IMR-90 (cell line): ENCODE data around the gene EIF6. TPM values are rescaled to one million over a fixed set of nuclear protein-coding genes. Genes with fewer than 3 reads are reported as not detected.
A peak's percentile ranks its signal among the peaks of the same experiment; 100 is the strongest.

ENCODE experiments used
- ATAC-seq: fragments of 200-7000 bp; cut with Tn5 transposase; 2 replicates; pipeline ENCODE4 v1.9.1; 2020; ENCODE audit warnings: low read depth, mild to moderate bottlenecking, moderate library complexity
- BruUV-seq: library from RNA; stranded (reverse); fragments of 400-500 nt; replicated peaks from 2 replicates; lab custom pipeline; 2021; lab: Mats Ljungman, UMichigan
- CTCF ChIA-PET: fragments of 300-600 bp; formaldehyde crosslinking; extraction: SDS; loops from one replicate; lab custom pipeline; 2021; ENCODE audit warnings: antibody characterized with exemption; lab: Yijun Ruan, JAX
- POLR2A ChIA-PET: fragments of 300-600 bp; sonication (Branson Sonifier 250); formaldehyde crosslinking; loops from one replicate; lab custom pipeline; 2022; ENCODE audit warnings: antibody characterized with exemption; ENCODE audit not compliant: unreplicated experiment; lab: Charles Lee
- DNase-seq: peaks from one replicate; pipeline ENCODE4 v3.0.0; 2013
- H2AFZ ChIP-seq: replicated peaks from 2 replicates; pipeline ENCODE3; 2013; ENCODE audit warnings: low read length, mild to moderate bottlenecking; ENCODE audit not compliant: poor library complexity
- H2AK5ac ChIP-seq: 2 replicates; pipeline ENCODE4 v1.6.1; 2013; ENCODE audit warnings: low read depth, low read length, inconsistent platforms
- H2AK9ac ChIP-seq: replicated peaks from 2 replicates; pipeline ENCODE3; 2013; ENCODE audit warnings: mild to moderate bottlenecking, low read depth, low read length, moderate library complexity; ENCODE audit not compliant: poor library complexity
- H2BK120ac ChIP-seq: 2 replicates; pipeline ENCODE4 v1.6.1; 2013; ENCODE audit warnings: low read depth, low read length, inconsistent platforms
- H2BK15ac ChIP-seq: 3 replicates; pipeline ENCODE4 v1.6.1; 2013; ENCODE audit warnings: low read depth, low read length, inconsistent platforms
- H2BK20ac ChIP-seq: 2 replicates; pipeline ENCODE4 v1.6.1; 2013; ENCODE audit warnings: low read depth, mild to moderate bottlenecking, inconsistent platforms, low read length, moderate library complexity
- H2BK5ac ChIP-seq: 2 replicates; pipeline ENCODE4 v1.6.1; 2013; ENCODE audit warnings: mild to moderate bottlenecking, low read depth, low read length, inconsistent platforms; ENCODE audit not compliant: poor library complexity, severe bottlenecking
- H3K14ac ChIP-seq: replicated peaks from 2 replicates; pipeline ENCODE4 v1.6.1; 2013; ENCODE audit warnings: low read depth, low read length, inconsistent platforms
- H3K18ac ChIP-seq: 2 replicates; pipeline ENCODE4 v1.6.1; 2013; ENCODE audit warnings: low read depth, low read length, control low read depth
- H3K23ac ChIP-seq: 2 replicates; pipeline ENCODE4 v1.6.1; 2013; ENCODE audit warnings: low read depth, low read length, inconsistent platforms
- H3K27ac ChIP-seq: 2 replicates; pipeline ENCODE4 v1.5.1; 2013; ENCODE audit warnings: mild to moderate bottlenecking, control low read depth, low read length; ENCODE audit not compliant: insufficient read depth
- H3K27me3 ChIP-seq: 2 replicates; pipeline ENCODE4 v1.6.1; 2013; ENCODE audit warnings: low read length; ENCODE audit not compliant: control insufficient read depth, insufficient read depth
- H3K36me3 ChIP-seq: 2 replicates; pipeline ENCODE4 v1.6.1; 2013; ENCODE audit warnings: low read length, mixed read lengths; ENCODE audit not compliant: control insufficient read depth, insufficient read depth
- H3K4ac ChIP-seq: 2 replicates; pipeline ENCODE4 v1.6.1; 2013; ENCODE audit warnings: low read depth, low read length, inconsistent platforms
- H3K4me1 ChIP-seq: 2 replicates; pipeline ENCODE4 v1.6.1; 2013; ENCODE audit warnings: low read length, mixed read lengths; ENCODE audit not compliant: control insufficient read depth, insufficient read depth
- H3K4me2 ChIP-seq: 2 replicates; pipeline ENCODE4 v1.6.1; 2013; ENCODE audit warnings: low read depth, mild to moderate bottlenecking, control low read depth, low read length, moderate library complexity
- H3K4me3 ChIP-seq: 2 replicates; pipeline ENCODE4 v1.5.1; 2013; ENCODE audit warnings: low read depth, mild to moderate bottlenecking, control low read depth, low read length, moderate library complexity; ENCODE audit not compliant: insufficient read depth
- H3K56ac ChIP-seq: 2 replicates; pipeline ENCODE4 v1.6.1; 2013; ENCODE audit warnings: low read length, inconsistent platforms; ENCODE audit not compliant: insufficient read depth; ENCODE audit errors: extremely low read depth
- H3K79me1 ChIP-seq, 2 experiments: 2 replicates each; pipeline ENCODE4 v1.6.1; 2013; ENCODE audit warnings: low read length in 2 of 2, inconsistent platforms in 1 of 2, low read depth in 1 of 2
- H3K9ac ChIP-seq: 2 replicates; pipeline ENCODE4 v1.6.1; 2013; ENCODE audit warnings: low read depth, low read length, control low read depth
- H3K9me1 ChIP-seq: 2 replicates; pipeline ENCODE4 v1.6.1; 2013; ENCODE audit warnings: low read length, inconsistent platforms; ENCODE audit not compliant: insufficient read depth
- H3K9me3 ChIP-seq: 2 replicates; pipeline ENCODE4 v1.6.1; 2013; ENCODE audit warnings: low read length; ENCODE audit not compliant: control insufficient read depth, insufficient read depth
- H4K20me1 ChIP-seq: 2 replicates; pipeline ENCODE4 v1.6.1; 2013; ENCODE audit warnings: low read length, inconsistent platforms; ENCODE audit not compliant: insufficient read depth
- H4K5ac ChIP-seq: 2 replicates; pipeline ENCODE4 v1.6.1; 2013; ENCODE audit warnings: mild to moderate bottlenecking, low read depth, low read length, control low read depth
- H4K8ac ChIP-seq, 2 experiments: 2 replicates each; pipeline ENCODE4 v1.6.1; 2013; ENCODE audit warnings: low read depth in 2 of 2, low read length in 2 of 2, control low read depth in 1 of 2, inconsistent platforms in 1 of 2
- H4K91ac ChIP-seq: 2 replicates; pipeline ENCODE4 v1.6.1; 2013; ENCODE audit warnings: low read depth, low read length, inconsistent platforms; ENCODE audit not compliant: insufficient read depth
- BHLHE40 ChIP-seq: fragments of 150-350 bp; IDR thresholded peaks from 2 replicates; pipeline ENCODE4 v1.6.1; 2016; ENCODE audit warnings: mild to moderate bottlenecking, low read depth, low read length
- CHD1 ChIP-seq: IDR thresholded peaks from 2 replicates; pipeline ENCODE4 v1.6.1; 2012; ENCODE audit warnings: low read depth, low read length, improper control_type of control experiment
- ELK1 ChIP-seq: fragments of 150-350 bp; IDR thresholded peaks from 2 replicates; pipeline ENCODE4 v1.6.1; 2016; ENCODE audit warnings: low read depth, mild to moderate bottlenecking, low read length, moderate library complexity, borderline replicate concordance
- FOS ChIP-seq: fragments of 150-350 bp; IDR thresholded peaks from 2 replicates; pipeline ENCODE4 v1.6.1; 2016; ENCODE audit warnings: low read depth, low read length
- MAFK ChIP-seq: IDR thresholded peaks from 2 replicates; pipeline ENCODE4 v1.6.1; 2012; ENCODE audit warnings: low read depth, low read length, improper control_type of control experiment
- MAZ ChIP-seq: IDR thresholded peaks from 2 replicates; pipeline ENCODE4 v1.6.1; 2012; ENCODE audit warnings: low read depth, mild to moderate bottlenecking, low read length, improper control_type of control experiment, moderate library complexity, borderline replicate concordance
- MXI1 ChIP-seq: IDR thresholded peaks from 2 replicates; pipeline ENCODE4 v1.6.1; 2012; ENCODE audit warnings: low read depth, mild to moderate bottlenecking, low read length, moderate library complexity, borderline replicate concordance
- POLR2A ChIP-seq: IDR thresholded peaks from 2 replicates; pipeline ENCODE4 v1.6.1; 2012; ENCODE audit warnings: mild to moderate bottlenecking, low read depth, low read length
- RAD21 ChIP-seq: IDR thresholded peaks from 2 replicates; pipeline ENCODE4 v1.6.1; 2012; ENCODE audit warnings: low read length, improper control_type of control experiment
- RCOR1 ChIP-seq: IDR thresholded peaks from 2 replicates; pipeline ENCODE4 v1.6.1; 2012; ENCODE audit warnings: mild to moderate bottlenecking, low read length, improper control_type of control experiment; ENCODE audit not compliant: insufficient replicate concordance
- RFX5 ChIP-seq: IDR thresholded peaks from 2 replicates; pipeline ENCODE4 v1.8.0; 2012; ENCODE audit warnings: low read depth, mild to moderate bottlenecking, low read length, moderate library complexity
- SMC3 ChIP-seq: fragments of 150-350 bp; IDR thresholded peaks from 2 replicates; pipeline ENCODE4 v1.6.1; 2016; ENCODE audit warnings: low read depth, mild to moderate bottlenecking, antibody characterized with exemption, low read length, moderate library complexity
- WGBS, 2 experiments: methylation state at CpG; one replicate each; pipeline versions ENCODE4 v1.1.5 to v1.1.7; 2013; ENCODE audit warnings: missing lambda C conversion rate in 2 of 2; ENCODE audit not compliant: insufficient read length in 1 of 2; ENCODE audit errors: extremely low coverage in 2 of 2; 5-methylcytosine and 5-hydroxymethylcytosine counted together
- dilution Hi-C: fragments of 300-500 bp; cut with HindIII; formaldehyde crosslinking; loops from one replicate; pipeline ENCODE4 v1.14.3; 2018; ENCODE audit warnings: low sequenced_read_pairs; ENCODE audit not compliant: unreplicated experiment
- in situ Hi-C: fragments of 300-500 bp; cut with MboI; formaldehyde crosslinking; loops from 3 replicates; pipeline ENCODE4 v1.14.3; 2019; ENCODE audit warnings: low sequenced_read_pairs, inconsistent platforms, mixed read lengths
- intact Hi-C: fragments of 100-400 bp; cut with micrococcal nuclease; formaldehyde crosslinking; loops from 2 replicates; pipeline ENCODE4 v1.10.0; 2022
- polyA plus RNA-seq, 3 experiments: library from polyadenylated mRNA; depleted of rRNA; stranded (reverse); fragments of >200 nt; gene quantifications; 2 replicates each; pipeline ENCODE4 v1.2.3, GENCODE V29; 2012; ENCODE audit warnings: low replicate concordance in 1 of 3
- total RNA-seq: library from RNA; depleted of rRNA; stranded (reverse); fragments of >200 nt; gene quantifications from 2 replicates; pipeline ENCODE4 v1.2.3, GENCODE V29; 2012
- TF ChIP-seq, protein P1 (sequence below): conservative IDR thresholded peaks from 2 replicates; pipeline ENCODE4 v1.5.1; 2012; ENCODE audit warnings: mild to moderate bottlenecking, low read depth, low read length, improper control_type of control experiment
- TF ChIP-seq, protein P2 (sequence below): fragments of 150-350 bp; IDR thresholded peaks from 2 replicates; pipeline ENCODE4 v1.6.1; 2017; ENCODE audit warnings: mild to moderate bottlenecking, antibody characterized with exemption, low read length, low read depth

Gene EIF6
- total and polyA plus RNA-seq, 2 of the 4 experiments (the other 2 are of a cell fraction), result 215 to 227 TPM

DNA sequence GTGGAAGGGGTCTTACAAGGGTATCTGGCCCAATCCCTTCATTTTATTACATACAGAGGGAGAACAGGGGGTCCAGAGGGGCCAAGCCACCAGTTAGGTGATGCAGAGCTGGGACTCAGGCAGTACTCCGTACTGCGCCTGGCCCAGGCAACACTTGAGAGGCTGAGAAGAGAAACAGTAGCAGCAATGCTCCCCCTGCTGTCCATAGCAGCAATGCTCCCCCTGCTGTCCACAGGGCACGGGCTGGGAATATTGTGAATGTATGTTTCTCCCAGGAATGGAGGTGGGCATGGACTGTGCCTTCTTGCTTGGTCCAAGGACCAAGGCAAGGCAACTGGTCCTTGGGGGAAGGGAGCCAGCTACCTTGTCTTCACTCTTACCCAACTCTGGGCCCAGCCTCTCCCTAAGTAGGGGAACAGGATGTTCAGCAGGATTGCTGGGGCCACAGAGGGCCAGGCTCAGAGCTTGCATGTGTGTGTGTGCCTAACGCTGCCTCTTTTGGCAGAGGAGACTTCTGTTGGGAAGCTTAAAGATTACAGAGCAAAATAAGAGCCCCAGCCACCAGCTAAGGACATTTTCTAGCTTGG is 22.5 kb upstream of the EIF6 start:
- Histone ChIP-seq H2BK15ac (peak overlapping the region; percentile 99), H3K56ac (peak overlapping the region; percentile 86; the same call in 1 of the 2 replicates), H3K18ac (peak overlapping the region; percentile 92), H4K5ac (peak overlapping the region; percentile 86), H4K91ac (peak overlapping the region; percentile 100), H3K14ac (peak overlapping the region; percentile 99), H2AK5ac (peak overlapping the region; percentile 100), H3K9ac (0 out of 2 replicates have a peak overlapping the region, but pooled peaks have one; percentile 19), H2AFZ (peak overlapping the region; percentile 68), H3K9me3 (no peaks in the 10 kb centered on the region), H2AK9ac (peak overlapping the region; percentile 87), H2BK5ac (peak overlapping the region; percentile 94), H2BK20ac (peak overlapping the region; percentile 100), H3K23ac (peak overlapping the region; percentile 98), H3K4me2 (no peak overlapping the region), H3K4me3 (no peak overlapping the region), H4K8ac (peak overlapping the region; percentile 97 to 98), H3K36me3 (no peaks in the 10 kb centered on the region), H3K79me1 (peaks cover 0 to 61% of the 10 kb centered on the region in 2 experiments; a peak in 2 of 4 replicates), H3K9me1 (peaks cover 55% of the 10 kb centered on the region), H2BK120ac (peak overlapping the region; percentile 100), H3K27ac (peak overlapping the region; percentile 88), H3K4ac (peak overlapping the region; percentile 99), H4K20me1 (no peaks in the 10 kb centered on the region), H3K27me3 (no peaks in the 10 kb centered on the region), H3K4me1 (peaks cover 61% of the 10 kb centered on the region)
- ChIA-PET POLR2A (interaction anchor here (0.6 to 1.0 kb wide), 3 partner anchors 22 to 123 kb away, joined by 3 read pairs; partner anchors contain the start of gene EIF6), CTCF (interaction anchor here (0.6 to 1.7 kb wide), 10 partner anchors 9 to 162 kb away, joined by 3 to 9 read pairs (median 4); partner anchors contain the start of gene GDF5)
- ATAC-seq (peak; percentile 20), DNase-seq (peak; percentile 84)
- dilution Hi-C loops, result no loop called here
- WGBS, 2 experiments, result 72% methylated on average over 3 of the region's 4 CpGs; no CpG with 5 or more reads in 1 of the 2 experiments
- in situ Hi-C loops, result loop anchor here (5.0 kb wide), 1 partner anchor 130 kb away; the partner anchor contains the start of gene GDF5
- intact Hi-C loops, result loop anchor here (2.0 kb wide), 1 partner anchor 32 kb away; no protein-coding TSS in a partner anchor
- BruUV-seq, result no TSS peak
- TF ChIP-seq MAFK (no peak), MAZ (peak; percentile 34; the same call in 1 of the 2 replicates), MXI1 (0 out of 2 replicates have a peak, but pooled peaks have one; percentile 21), RAD21 (peak; percentile 57), SMC3 (peak; percentile 59), POLR2A (peak; percentile 26; the same call in 1 of the 2 replicates), FOS (no peak), RCOR1 (no peak), BHLHE40 (no peak), CHD1 (no peak), RFX5 (no peak), ELK1 (no peak)
- TF ChIP-seq, protein P1, sequence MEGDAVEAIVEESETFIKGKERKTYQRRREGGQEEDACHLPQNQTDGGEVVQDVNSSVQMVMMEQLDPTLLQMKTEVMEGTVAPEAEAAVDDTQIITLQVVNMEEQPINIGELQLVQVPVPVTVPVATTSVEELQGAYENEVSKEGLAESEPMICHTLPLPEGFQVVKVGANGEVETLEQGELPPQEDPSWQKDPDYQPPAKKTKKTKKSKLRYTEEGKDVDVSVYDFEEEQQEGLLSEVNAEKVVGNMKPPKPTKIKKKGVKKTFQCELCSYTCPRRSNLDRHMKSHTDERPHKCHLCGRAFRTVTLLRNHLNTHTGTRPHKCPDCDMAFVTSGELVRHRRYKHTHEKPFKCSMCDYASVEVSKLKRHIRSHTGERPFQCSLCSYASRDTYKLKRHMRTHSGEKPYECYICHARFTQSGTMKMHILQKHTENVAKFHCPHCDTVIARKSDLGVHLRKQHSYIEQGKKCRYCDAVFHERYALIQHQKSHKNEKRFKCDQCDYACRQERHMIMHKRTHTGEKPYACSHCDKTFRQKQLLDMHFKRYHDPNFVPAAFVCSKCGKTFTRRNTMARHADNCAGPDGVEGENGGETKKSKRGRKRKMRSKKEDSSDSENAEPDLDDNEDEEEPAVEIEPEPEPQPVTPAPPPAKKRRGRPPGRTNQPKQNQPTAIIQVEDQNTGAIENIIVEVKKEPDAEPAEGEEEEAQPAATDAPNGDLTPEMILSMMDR, result peak; percentile 91
- TF ChIP-seq, protein P2, sequence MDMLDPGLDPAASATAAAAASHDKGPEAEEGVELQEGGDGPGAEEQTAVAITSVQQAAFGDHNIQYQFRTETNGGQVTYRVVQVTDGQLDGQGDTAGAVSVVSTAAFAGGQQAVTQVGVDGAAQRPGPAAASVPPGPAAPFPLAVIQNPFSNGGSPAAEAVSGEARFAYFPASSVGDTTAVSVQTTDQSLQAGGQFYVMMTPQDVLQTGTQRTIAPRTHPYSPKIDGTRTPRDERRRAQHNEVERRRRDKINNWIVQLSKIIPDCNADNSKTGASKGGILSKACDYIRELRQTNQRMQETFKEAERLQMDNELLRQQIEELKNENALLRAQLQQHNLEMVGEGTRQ, result no peak
